GM21515 (cell line): Measurements from ENCODE around the gene DNA2.

Experiments
- ATAC-seq: cut with Tn5 transposase; IDR thresholded peaks from one replicate; pipeline ENCODE4 v1.9.1; 2021; ENCODE audit not compliant: unreplicated experiment

Gene DNA2

GRCh38 chr10:68446179-68446578 is 25.6 kb downstream of the DNA2 start:
- no peak for ATAC-seq

GRCh38 chr10:68442971-68443370 is 28.8 kb downstream of the DNA2 start:
- no peak for ATAC-seq

GRCh38 chr10:68440898-68441297 is 30.9 kb downstream of the DNA2 start:
- no peak for ATAC-seq

GRCh38 chr10:68435803-68436202 is 36.0 kb downstream of the DNA2 start:
- ATAC-seq, result no peak

- ATAC-seq, result no peak
These were observed 37.1 kb downstream of the DNA2 start for GRCh38 chr10:68434657-68435056.

GRCh38 chr10:68428396-68429104 is 43.2 kb downstream of the DNA2 start:
- no peak for ATAC-seq

GRCh38 chr10:68424454-68425014 is 47.2 kb downstream of the DNA2 start:
- no peak for ATAC-seq

- ATAC-seq, result no peak
These were observed 48.3 kb downstream of the DNA2 start for GRCh38 chr10:68423522-68423921.

- no peak for ATAC-seq
These were observed 52.4 kb downstream of the DNA2 start for GRCh38 chr10:68419376-68419775.

- no peak for ATAC-seq
These were observed 62.8 kb downstream of the DNA2 start for GRCh38 chr10:68408898-68409518.

- ATAC-seq, result peak; percentile 94
These were observed 64.8 kb downstream of the DNA2 start, which contains the start of gene RUFY2 for GRCh38 chr10:68406815-68407548. RUFY2 (minus strand) TSS chr10:68407277; CDS start chr10:68407189, 88 bp downstream.

GRCh38 chr10:68406111-68406814 is 65.5 kb downstream of the DNA2 start:
- ATAC-seq, result peak; percentile 26

GRCh38 chr10:68403701-68404100 is 68.1 kb downstream of the DNA2 start:
- no peak for ATAC-seq

- no peak for ATAC-seq
These were observed 69.5 kb downstream of the DNA2 start for GRCh38 chr10:68402276-68402675.

GRCh38 chr10:68397005-68397404 is 74.8 kb downstream of the DNA2 start:
- no peak for ATAC-seq

- ATAC-seq, result no peak
These were observed 86.0 kb downstream of the DNA2 start for GRCh38 chr10:68385740-68386139.

- no peak for ATAC-seq
These were observed 100.2 kb downstream of the DNA2 start for GRCh38 chr10:68371604-68372003.

- no peak for ATAC-seq
These were observed 104.7 kb downstream of the DNA2 start for GRCh38 chr10:68367121-68367520.

GRCh38 chr10:68366600-68366999 is 105.2 kb downstream of the DNA2 start:
- no peak for ATAC-seq

GRCh38 chr10:68365611-68366010 is 106.2 kb downstream of the DNA2 start:
- ATAC-seq, result no peak
